ENCODE measurements around the gene ADAP1. TPM values are rescaled to one million over a fixed set of nuclear protein-coding genes. Genes with fewer than 3 reads are reported as not detected.
A peak's percentile ranks its signal among the peaks of the same experiment; 100 is the strongest.

Gene ADAP1
- total and polyA plus RNA-seq, 2 of the 13 experiments (the other 11 are each of a cell fraction or from before 2014, with no cell fraction given): 10.5 to 24.6 TPM

- peak; percentile 75; the same call in 1 of the 2 replicates for TF ChIP-seq ZNF275 (CRISPR knock-in tag; IDR thresholded peaks at IDR 0.05; ENCODE audit: borderline replicate concordance)
- TF ChIP-seq FIP1L1 (IDR thresholded peaks at IDR 0.05; ENCODE audit: borderline replicate concordance, insufficient read depth, low read depth, low read length): no peak; the same call in 1 of the 2 replicates
- peak; percentile 25; the same call in 1 of the 2 replicates for TF ChIP-seq ZBTB42 (CRISPR knock-in tag; IDR thresholded peaks at IDR 0.05)
- TF ChIP-seq MYPOP (CRISPR knock-in tag; IDR thresholded peaks at IDR 0.05): peak; percentile 82
- TF ChIP-seq ESRRA (CRISPR knock-in tag; IDR thresholded peaks at IDR 0.05; ENCODE audit: low read depth): peak; percentile 71; the same call in 1 of the 2 replicates
- TF ChIP-seq HINFP (CRISPR knock-in tag; IDR thresholded peaks at IDR 0.05; ENCODE audit: low read depth): no peak
- peak; percentile 92 for TF ChIP-seq YEATS4 (CRISPR knock-in tag; IDR thresholded peaks at IDR 0.05; ENCODE audit: borderline replicate concordance)
- TF ChIP-seq BCL3 (CRISPR knock-in tag; IDR thresholded peaks at IDR 0.05): peak; percentile 32; the same call in 1 of the 2 replicates
- TF ChIP-seq ZNF552 (CRISPR knock-in tag; IDR thresholded peaks at IDR 0.05; ENCODE audit: borderline replicate concordance): peak; percentile 4; the same call in 1 of the 2 replicates
- TF ChIP-seq KDM1A (CRISPR knock-in tag; IDR thresholded peaks at IDR 0.05): no peak
- peak; percentile 78; the same call in 1 of the 2 replicates for TF ChIP-seq AHDC1 (CRISPR knock-in tag; IDR thresholded peaks at IDR 0.05; ENCODE audit: borderline replicate concordance)
- no peak; the same call in 1 of the 2 replicates for TF ChIP-seq ZNF644 (CRISPR knock-in tag; IDR thresholded peaks at IDR 0.05; ENCODE audit: low read depth)
- 0 out of 2 replicates have a peak, but pooled peaks have one; percentile 12 for TF ChIP-seq ZNF329 (CRISPR knock-in tag; IDR thresholded peaks at IDR 0.05; ENCODE audit: low read depth)
- peak; percentile 52 for TF ChIP-seq SRSF1 (optimal IDR thresholded peaks at IDR 0.05; ENCODE audit: low read depth, low read length)
These were observed 23.0 kb upstream of the ADAP1 start (continued) for GRCh38 chr7:977326-978048.
